ENCODE data around the gene BBX.

Gene BBX

GRCh38 chr3:107522510-107523288 lies at the start of gene BBX:
BBX (plus strand) TSS chr3:107522962; CDS start chr3:107710461, 187,499 bp downstream.
- peak within 1 kb of the TSS; percentile 91 to 94 for H3K27ac ChIP-seq
- TF ChIP-seq, protein P1, sequence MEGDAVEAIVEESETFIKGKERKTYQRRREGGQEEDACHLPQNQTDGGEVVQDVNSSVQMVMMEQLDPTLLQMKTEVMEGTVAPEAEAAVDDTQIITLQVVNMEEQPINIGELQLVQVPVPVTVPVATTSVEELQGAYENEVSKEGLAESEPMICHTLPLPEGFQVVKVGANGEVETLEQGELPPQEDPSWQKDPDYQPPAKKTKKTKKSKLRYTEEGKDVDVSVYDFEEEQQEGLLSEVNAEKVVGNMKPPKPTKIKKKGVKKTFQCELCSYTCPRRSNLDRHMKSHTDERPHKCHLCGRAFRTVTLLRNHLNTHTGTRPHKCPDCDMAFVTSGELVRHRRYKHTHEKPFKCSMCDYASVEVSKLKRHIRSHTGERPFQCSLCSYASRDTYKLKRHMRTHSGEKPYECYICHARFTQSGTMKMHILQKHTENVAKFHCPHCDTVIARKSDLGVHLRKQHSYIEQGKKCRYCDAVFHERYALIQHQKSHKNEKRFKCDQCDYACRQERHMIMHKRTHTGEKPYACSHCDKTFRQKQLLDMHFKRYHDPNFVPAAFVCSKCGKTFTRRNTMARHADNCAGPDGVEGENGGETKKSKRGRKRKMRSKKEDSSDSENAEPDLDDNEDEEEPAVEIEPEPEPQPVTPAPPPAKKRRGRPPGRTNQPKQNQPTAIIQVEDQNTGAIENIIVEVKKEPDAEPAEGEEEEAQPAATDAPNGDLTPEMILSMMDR (IDR thresholded peaks at IDR 0.05): no peak
- H3K4me3 ChIP-seq: peak within 1 kb of the TSS; percentile 90
- DNase-seq (ENCODE audit: low spot score): peak; percentile 97

- Histone ChIP-seq H3K4me3 (no peak overlapping the region), H3K27ac (no peak overlapping the region)
- DNase-seq (ENCODE audit: low spot score): no peak
- TF ChIP-seq, protein P1 (IDR thresholded peaks at IDR 0.05): no peak
Measured at GRCh38 chr3:107476462-107476861, 46.3 kb upstream of the BBX start.

DNA sequence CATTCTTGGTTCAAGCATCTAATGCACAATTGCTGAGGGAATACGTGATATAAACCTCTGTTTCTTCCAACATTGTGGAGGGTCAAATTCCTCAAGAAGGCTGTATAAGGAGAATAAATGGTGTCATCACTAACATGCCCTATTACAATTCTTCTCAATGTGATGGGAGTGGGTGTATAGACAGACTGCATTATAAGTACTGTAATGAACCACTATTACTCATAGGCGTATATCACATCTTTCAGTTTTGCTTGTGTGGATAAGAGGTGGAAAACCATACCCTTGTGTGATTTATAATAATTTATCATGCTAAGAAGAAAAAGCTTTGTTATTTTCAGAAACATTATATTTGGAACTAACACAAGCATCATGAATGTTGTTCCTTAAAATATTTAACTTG lies 35.3 kb upstream of the BBX start:
- no peak overlapping the region for H3K27ac ChIP-seq
- DNase-seq (ENCODE audit: low spot score): no peak
- TF ChIP-seq, protein P1 (IDR thresholded peaks at IDR 0.05): no peak
- no peak overlapping the region for H3K4me3 ChIP-seq

GRCh38 chr3:107488942-107489341 lies 33.8 kb upstream of the BBX start:
- TF ChIP-seq, protein P1 (IDR thresholded peaks at IDR 0.05): no peak
- Histone ChIP-seq H3K27ac (no peak overlapping the region), H3K4me3 (no peak overlapping the region)
- DNase-seq (ENCODE audit: low spot score): no peak

DNA sequence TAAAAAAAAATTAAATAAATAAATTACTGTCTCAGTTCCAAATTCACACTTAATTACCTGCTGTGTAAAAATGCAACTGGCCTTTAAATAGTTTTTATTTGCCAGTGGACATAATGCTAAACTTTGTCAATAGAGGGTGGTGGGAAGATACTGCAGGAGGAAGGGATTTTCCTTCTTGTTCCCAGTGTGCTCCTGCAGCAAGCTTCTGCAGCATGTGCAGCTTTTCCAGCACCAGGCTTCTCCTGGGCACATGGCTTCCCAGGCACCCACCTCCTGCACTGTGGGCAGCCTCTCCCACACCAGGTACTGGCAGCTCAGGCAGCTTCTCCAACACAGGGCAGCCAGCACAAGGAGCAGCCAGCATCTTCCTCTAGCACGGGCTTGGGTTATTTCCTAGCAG lies 29.6 kb upstream of the BBX start:
- no peak for DNase-seq (ENCODE audit: low spot score)
- TF ChIP-seq, protein P1 (IDR thresholded peaks at IDR 0.05): no peak
- H3K4me3 ChIP-seq: no peak overlapping the region
- H3K27ac ChIP-seq: no peak overlapping the region

DNA sequence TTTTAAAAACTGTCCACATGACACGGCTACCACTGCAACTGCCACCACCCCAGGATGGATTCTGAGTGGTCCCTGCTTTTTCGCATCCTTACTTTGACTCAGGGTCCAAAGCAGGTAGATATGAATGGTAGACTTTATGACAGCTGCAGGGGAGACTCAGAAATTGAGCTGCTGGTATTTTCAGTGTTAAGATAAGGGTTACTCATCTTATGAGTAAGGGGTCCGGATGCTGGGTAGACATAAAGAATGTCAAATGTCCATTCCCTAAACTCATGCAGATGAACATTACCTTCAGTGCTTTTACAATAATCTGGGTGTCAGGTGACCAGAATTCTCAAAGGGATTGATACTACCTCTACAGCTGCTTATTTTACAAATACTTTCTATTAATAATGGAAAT lies 25.9 kb upstream of the BBX start:
- TF ChIP-seq, protein P1 (IDR thresholded peaks at IDR 0.05): no peak
- no peak overlapping the region for H3K27ac ChIP-seq
- no peak overlapping the region for H3K4me3 ChIP-seq
- no peak for DNase-seq (ENCODE audit: low spot score)

- TF ChIP-seq, protein P1 (IDR thresholded peaks at IDR 0.05): no peak
- no peak for DNase-seq (ENCODE audit: low spot score)
- Histone ChIP-seq H3K27ac (no peak overlapping the region), H3K4me3 (no peak overlapping the region)
Measured at GRCh38 chr3:107498646-107499045, 24.1 kb upstream of the BBX start.

Data from coronary artery (tissue), 2 donors.